BE2C (cell line): ENCODE data around the gene NUP35.

ENCODE experiments used
- DNase-seq: peaks from one replicate; pipeline ENCODE4 v3.0.0-alpha.2; 2020
- H3K27me3 ChIP-seq: fragments of 250-450 bp; sonication (Bioruptor Pico); 2 replicates; pipeline ENCODE4 v1.5.1; 2020; ENCODE audit warnings: mild to moderate bottlenecking
- H3K36me3 ChIP-seq: fragments of 250-450 bp; sonication (Bioruptor Pico); 2 replicates; pipeline ENCODE4 v1.5.1; 2020; ENCODE audit warnings: mild to moderate bottlenecking
- H3K4me1 ChIP-seq: fragments of 250-450 bp; sonication (Bioruptor Pico); 2 replicates; pipeline ENCODE4 v1.5.1; 2020
- H3K4me3 ChIP-seq: 2 replicates; pipeline ENCODE4 v1.5.1; 2011; ENCODE audit warnings: low read depth, low read length
- H3K9me3 ChIP-seq: fragments of 250-450 bp; sonication (Bioruptor Pico); 2 replicates; pipeline ENCODE4 v1.5.1; 2020
- TF ChIP-seq, protein P1 (sequence below): IDR thresholded peaks from 2 replicates; pipeline ENCODE4 v1.5.1; 2012; ENCODE audit warnings: mild to moderate bottlenecking, low read depth, low read length

NUP35 gene

DNA sequence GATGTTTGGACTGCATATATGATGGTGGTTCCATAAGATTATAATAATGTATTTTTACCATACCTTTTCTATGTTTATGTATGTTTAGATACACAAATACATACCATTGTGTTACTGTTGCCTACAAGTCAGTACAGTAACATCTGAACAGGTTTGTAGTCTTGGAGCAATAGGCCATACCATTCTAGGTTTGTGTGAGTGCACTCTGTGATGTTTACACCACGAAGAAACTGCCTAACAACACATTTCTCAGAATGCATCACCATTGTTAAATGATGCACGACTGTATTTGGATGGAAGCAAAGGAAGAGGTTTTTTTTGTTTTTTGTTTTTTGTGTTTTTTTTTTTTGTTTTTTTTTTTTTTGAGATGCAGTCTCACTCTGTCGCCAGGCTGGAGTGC, 36.2 kb upstream of the NUP35 start:
- Histone ChIP-seq H3K27me3 (no peaks in the 10 kb centered on the region), H3K9me3 (no peaks in the 10 kb centered on the region), H3K4me1 (no peaks in the 10 kb centered on the region), H3K4me3 (no peak overlapping the region), H3K36me3 (no peaks in the 10 kb centered on the region)
- TF ChIP-seq, protein P1, sequence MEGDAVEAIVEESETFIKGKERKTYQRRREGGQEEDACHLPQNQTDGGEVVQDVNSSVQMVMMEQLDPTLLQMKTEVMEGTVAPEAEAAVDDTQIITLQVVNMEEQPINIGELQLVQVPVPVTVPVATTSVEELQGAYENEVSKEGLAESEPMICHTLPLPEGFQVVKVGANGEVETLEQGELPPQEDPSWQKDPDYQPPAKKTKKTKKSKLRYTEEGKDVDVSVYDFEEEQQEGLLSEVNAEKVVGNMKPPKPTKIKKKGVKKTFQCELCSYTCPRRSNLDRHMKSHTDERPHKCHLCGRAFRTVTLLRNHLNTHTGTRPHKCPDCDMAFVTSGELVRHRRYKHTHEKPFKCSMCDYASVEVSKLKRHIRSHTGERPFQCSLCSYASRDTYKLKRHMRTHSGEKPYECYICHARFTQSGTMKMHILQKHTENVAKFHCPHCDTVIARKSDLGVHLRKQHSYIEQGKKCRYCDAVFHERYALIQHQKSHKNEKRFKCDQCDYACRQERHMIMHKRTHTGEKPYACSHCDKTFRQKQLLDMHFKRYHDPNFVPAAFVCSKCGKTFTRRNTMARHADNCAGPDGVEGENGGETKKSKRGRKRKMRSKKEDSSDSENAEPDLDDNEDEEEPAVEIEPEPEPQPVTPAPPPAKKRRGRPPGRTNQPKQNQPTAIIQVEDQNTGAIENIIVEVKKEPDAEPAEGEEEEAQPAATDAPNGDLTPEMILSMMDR, result no peak
- no peak for DNase-seq

DNA sequence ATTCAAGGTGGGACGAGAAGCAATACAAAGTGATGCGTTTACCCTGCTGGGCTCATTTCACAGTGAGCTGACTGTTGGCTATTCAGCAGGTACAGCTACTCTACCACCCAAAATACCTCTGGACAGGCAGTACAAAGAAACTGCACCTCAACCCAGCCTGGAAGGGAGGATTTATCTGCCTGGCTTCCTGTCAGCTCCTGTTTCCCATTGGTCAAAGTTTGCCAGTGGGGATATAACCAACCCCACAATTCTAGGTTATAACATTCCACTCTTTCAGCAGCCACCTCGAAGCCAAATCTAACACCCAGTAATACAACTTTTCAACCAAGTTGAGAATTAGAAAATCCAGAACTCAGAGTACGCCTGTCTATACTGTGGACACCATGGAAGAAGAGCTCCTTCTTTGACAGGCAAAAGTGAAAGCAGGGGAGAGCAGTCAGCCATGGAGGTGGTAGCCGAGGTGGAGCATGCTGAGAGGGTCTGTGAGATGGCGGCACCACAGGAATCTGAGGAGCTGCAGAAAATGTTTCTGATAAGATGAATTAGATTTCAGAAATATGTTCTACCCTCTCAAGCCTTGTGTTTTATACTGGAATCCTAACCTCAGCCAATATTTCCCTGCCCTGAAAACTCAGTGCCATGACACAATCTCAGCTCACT, 34.9 kb upstream of the NUP35 start:
- no peak for DNase-seq
- H3K36me3 ChIP-seq, result no peaks in the 10 kb centered on the region
- TF ChIP-seq, protein P1, result no peak
- H3K27me3 ChIP-seq, result no peaks in the 10 kb centered on the region
- no peaks in the 10 kb centered on the region for H3K9me3 ChIP-seq
- H3K4me3 ChIP-seq, result no peak overlapping the region
- no peaks in the 10 kb centered on the region for H3K4me1 ChIP-seq

DNA sequence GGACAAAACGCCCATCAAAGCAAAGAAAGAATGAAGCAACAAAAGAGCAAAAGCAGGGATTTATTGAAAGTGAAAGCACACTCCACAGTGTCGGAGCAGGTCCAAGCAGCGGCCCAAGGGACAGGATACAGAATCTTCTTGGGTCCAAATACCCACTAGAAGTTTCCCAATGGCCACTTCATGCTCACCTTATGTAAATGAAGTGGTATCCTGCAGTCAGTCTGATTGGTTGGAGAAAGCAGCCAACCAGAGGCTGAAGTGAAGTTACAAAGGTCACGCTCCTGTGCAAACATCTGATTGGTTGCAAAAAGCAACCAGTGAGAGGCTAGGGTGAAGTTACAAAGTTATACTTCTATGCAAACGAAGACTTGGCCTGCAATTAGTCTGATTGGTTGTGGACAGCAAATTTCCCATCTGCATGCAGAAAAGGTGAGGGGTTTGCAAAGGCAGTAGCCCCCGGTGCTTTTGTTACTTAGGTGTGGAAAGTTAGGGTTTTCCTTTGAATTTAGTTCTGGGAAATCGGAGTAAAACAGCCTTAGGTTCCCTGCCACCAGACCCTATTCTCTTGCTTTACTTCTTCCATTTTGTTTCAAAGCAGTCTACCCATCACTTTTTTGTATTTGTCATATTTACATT, 32.8 kb upstream of the NUP35 start:
- DNase-seq, result no peak
- TF ChIP-seq, protein P1, result no peak
- Histone ChIP-seq H3K36me3 (no peaks in the 10 kb centered on the region), H3K4me3 (no peak overlapping the region), H3K27me3 (no peaks in the 10 kb centered on the region), H3K4me1 (no peaks in the 10 kb centered on the region), H3K9me3 (no peaks in the 10 kb centered on the region)

DNA sequence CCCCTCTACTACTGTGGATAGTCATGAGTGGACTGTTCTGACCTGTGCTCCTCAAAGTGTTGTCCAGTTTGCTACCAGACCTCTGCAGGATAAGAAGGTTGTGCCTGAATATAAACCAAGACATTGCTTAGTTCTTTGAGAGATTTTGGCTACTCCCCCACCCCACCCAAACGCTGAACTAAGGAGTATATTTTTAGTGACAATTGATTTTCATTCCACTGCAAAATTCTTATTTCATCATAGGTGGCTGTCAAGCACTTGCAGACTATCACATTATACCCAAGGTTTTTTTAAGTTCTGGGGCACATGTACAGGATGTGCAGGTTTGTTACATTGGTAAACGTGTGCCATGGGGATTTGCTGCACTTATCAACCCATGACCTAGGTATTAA, 32.3 kb upstream of the NUP35 start:
- TF ChIP-seq, protein P1, result no peak

DNA sequence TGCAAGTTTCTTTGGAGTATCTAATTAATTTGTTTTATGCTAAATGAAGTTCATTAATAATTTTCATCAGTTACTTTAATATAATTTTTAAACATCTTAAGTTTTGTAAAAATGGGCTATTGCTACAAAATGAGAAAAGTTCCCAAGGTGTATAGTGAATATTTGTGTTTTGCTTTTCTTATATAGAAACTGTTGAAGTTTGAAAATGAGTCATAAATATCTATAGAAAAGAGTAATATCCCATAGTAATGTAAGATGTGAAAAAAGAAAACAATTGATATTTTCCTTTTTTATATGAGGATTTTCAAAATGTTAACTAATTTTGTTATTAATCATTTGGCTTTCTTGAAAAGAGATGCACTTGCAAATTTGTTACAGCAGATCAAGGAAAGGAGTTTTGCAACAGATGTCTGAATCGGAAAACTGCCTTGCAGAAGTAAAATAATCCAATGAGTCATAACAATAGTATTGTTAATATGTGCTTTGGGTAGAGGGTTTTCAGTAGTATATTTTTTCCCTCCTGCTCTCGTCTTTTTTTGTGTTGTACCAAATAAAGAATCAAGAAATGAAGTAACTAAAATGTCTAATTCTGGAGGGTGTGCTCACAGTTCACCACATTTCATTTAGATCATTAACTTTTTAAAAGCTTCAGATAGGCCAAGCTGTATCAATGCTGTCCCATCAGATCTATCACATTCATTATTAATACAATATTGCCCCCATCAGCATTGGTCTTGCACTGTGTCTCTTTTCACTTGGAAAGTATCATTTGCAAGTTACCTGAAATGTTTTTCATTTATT, 30.2 kb upstream of the NUP35 start:
- Histone ChIP-seq H3K27me3 (no peaks in the 10 kb centered on the region), H3K36me3 (no peaks in the 10 kb centered on the region), H3K9me3 (no peaks in the 10 kb centered on the region), H3K4me3 (no peak overlapping the region), H3K4me1 (no peaks in the 10 kb centered on the region)
- DNase-seq, result no peak
- TF ChIP-seq, protein P1, result no peak

More for the DNA sequence above, 32.3 kb upstream of the NUP35 start:
- no peak for DNase-seq
- Histone ChIP-seq H3K36me3 (no peaks in the 10 kb centered on the region), H3K4me1 (no peaks in the 10 kb centered on the region), H3K27me3 (no peaks in the 10 kb centered on the region), H3K9me3 (no peaks in the 10 kb centered on the region), H3K4me3 (no peak overlapping the region)
